T-helper 2 cell treated with Interferon-gamma antibody and Interleukin-4, amounts not matched to agents 5 μg/mL and 100 μg/mL, for 36 hours (primary cell): ENCODE results near the gene PCMTD2.
"Not testable (repeated sequence)": the region's sequence is repeated elsewhere in the genome, so short reads cannot be mapped to it uniquely, and the experiment has no call there.

ENCODE experiments used
- DNase-seq: peaks from one replicate; pipeline ENCODE4 v3.0.0; 2021; ENCODE audit warnings: low spot score
- H3K27ac Mint-ChIP-seq: one replicate; pipeline ENCODE4 v1.8.0; 2021; ENCODE audit warnings: mild to moderate bottlenecking, mixed read lengths
- H3K27me3 Mint-ChIP-seq: one replicate; pipeline ENCODE4 v1.8.0; 2021; ENCODE audit warnings: low read depth, mixed read lengths
- H3K36me3 Mint-ChIP-seq: one replicate; pipeline ENCODE4 v1.8.0; 2021; ENCODE audit warnings: low read depth, mixed read lengths
- H3K4me1 Mint-ChIP-seq: one replicate; pipeline ENCODE4 v1.8.0; 2021; ENCODE audit warnings: low read depth, mixed read lengths
- H3K4me3 Mint-ChIP-seq: one replicate; pipeline ENCODE4 v1.8.0; 2022; ENCODE audit warnings: mild to moderate bottlenecking, moderate library complexity, mixed read lengths
- H3K9me3 Mint-ChIP-seq: one replicate; pipeline ENCODE4 v1.8.0; 2021; ENCODE audit warnings: mixed read lengths

Gene PCMTD2

GRCh38 chr20:64271636-64272035 lies 16.1 kb downstream of the PCMTD2 start:
- no peak for DNase-seq
- peaks cover 3% of the 10 kb centered on the region for H3K4me1 Mint-ChIP-seq
- H3K27me3 Mint-ChIP-seq, result no peaks in the 10 kb centered on the region
- peaks cover 12% of the 10 kb centered on the region for H3K36me3 Mint-ChIP-seq
- no peak overlapping the region for H3K27ac Mint-ChIP-seq
- no peak overlapping the region for H3K4me3 Mint-ChIP-seq
- H3K9me3 Mint-ChIP-seq, result no peaks in the 10 kb centered on the region

- H3K36me3 Mint-ChIP-seq, result peaks cover 12% of the 10 kb centered on the region
Observed at GRCh38 chr20:64273109-64273508, 17.6 kb downstream of the PCMTD2 start.

GRCh38 chr20:64276817-64277216 lies 21.3 kb downstream of the PCMTD2 start:
- H3K4me1 Mint-ChIP-seq, result peaks cover 5% of the 10 kb centered on the region
- no peaks in the 10 kb centered on the region for H3K9me3 Mint-ChIP-seq
- no peak overlapping the region for H3K27ac Mint-ChIP-seq
- DNase-seq, result no peak
- no peak overlapping the region for H3K4me3 Mint-ChIP-seq
- H3K36me3 Mint-ChIP-seq, result peaks cover 9% of the 10 kb centered on the region
- H3K27me3 Mint-ChIP-seq, result peaks cover 2% of the 10 kb centered on the region

More at GRCh38 chr20:64273109-64273508, 17.6 kb downstream of the PCMTD2 start:
- DNase-seq, result no peak
- peaks cover 3% of the 10 kb centered on the region for H3K4me1 Mint-ChIP-seq
- H3K27me3 Mint-ChIP-seq, result no peaks in the 10 kb centered on the region
- H3K4me3 Mint-ChIP-seq, result no peak overlapping the region
- no peaks in the 10 kb centered on the region for H3K9me3 Mint-ChIP-seq
- H3K27ac Mint-ChIP-seq, result no peak overlapping the region

GRCh38 chr20:64277571-64278316 lies 22.2 kb downstream of the PCMTD2 start:
- peaks cover 3% of the 10 kb centered on the region for H3K27me3 Mint-ChIP-seq
- H3K4me1 Mint-ChIP-seq, result peaks cover 6% of the 10 kb centered on the region
- no peak overlapping the region for H3K4me3 Mint-ChIP-seq
- H3K27ac Mint-ChIP-seq, result no peak overlapping the region
- H3K9me3 Mint-ChIP-seq, result no peaks in the 10 kb centered on the region
- H3K36me3 Mint-ChIP-seq, result peaks cover 8% of the 10 kb centered on the region
- no peak for DNase-seq

GRCh38 chr20:64278317-64278681 lies 22.8 kb downstream of the PCMTD2 start:
- peaks cover 4% of the 10 kb centered on the region for H3K27me3 Mint-ChIP-seq
- peaks cover 5% of the 10 kb centered on the region for H3K36me3 Mint-ChIP-seq
- peaks cover 6% of the 10 kb centered on the region for H3K4me1 Mint-ChIP-seq
- no peak overlapping the region for H3K27ac Mint-ChIP-seq
- DNase-seq, result no peak
- no peak overlapping the region for H3K4me3 Mint-ChIP-seq
- H3K9me3 Mint-ChIP-seq, result no peaks in the 10 kb centered on the region

- Mint-ChIP-seq H3K27ac (no peak overlapping the region), H3K27me3 (peaks cover 11% of the 10 kb centered on the region), H3K9me3 (peaks cover 4% of the 10 kb centered on the region), H3K36me3 (no peaks in the 10 kb centered on the region), H3K4me1 (peaks cover 5% of the 10 kb centered on the region), H3K4me3 (no peak overlapping the region)
- DNase-seq, result no peak
Observed at GRCh38 chr20:64279826-64280459, 24.4 kb downstream of the PCMTD2 start.

GRCh38 chr20:64280460-64280843 lies 24.9 kb downstream of the PCMTD2 start:
- H3K4me1 Mint-ChIP-seq, result peaks cover 3% of the 10 kb centered on the region
- H3K4me3 Mint-ChIP-seq, result no peak overlapping the region
- H3K9me3 Mint-ChIP-seq, result peaks cover 5% of the 10 kb centered on the region
- no peak overlapping the region for H3K27ac Mint-ChIP-seq
- peaks cover 11% of the 10 kb centered on the region for H3K27me3 Mint-ChIP-seq
- DNase-seq, result no peak
- H3K36me3 Mint-ChIP-seq, result no peaks in the 10 kb centered on the region

- peaks cover 11% of the 10 kb centered on the region for H3K27me3 Mint-ChIP-seq
- peaks cover 3% of the 10 kb centered on the region for H3K4me1 Mint-ChIP-seq
- no peak overlapping the region for H3K4me3 Mint-ChIP-seq
- no peak for DNase-seq
- no peaks in the 10 kb centered on the region for H3K36me3 Mint-ChIP-seq
- H3K27ac Mint-ChIP-seq, result no peak overlapping the region
- H3K9me3 Mint-ChIP-seq, result peaks cover 5% of the 10 kb centered on the region
Observed at GRCh38 chr20:64283646-64284045, 28.1 kb downstream of the PCMTD2 start.

- H3K9me3 Mint-ChIP-seq, H3K36me3 Mint-ChIP-seq, H3K4me3 Mint-ChIP-seq, H3K4me1 Mint-ChIP-seq, H3K27ac Mint-ChIP-seq: not testable (repeated sequence)
- peak; percentile 92 for DNase-seq
- peaks cover 11% of the 10 kb centered on the region for H3K27me3 Mint-ChIP-seq
Observed at GRCh38 chr20:64285579-64286446, 30.3 kb downstream of the PCMTD2 start.

GRCh38 chr20:64286447-64287263 lies 31.1 kb downstream of the PCMTD2 start:
- H3K4me1 Mint-ChIP-seq, H3K36me3 Mint-ChIP-seq, H3K9me3 Mint-ChIP-seq, DNase-seq, H3K4me3 Mint-ChIP-seq, H3K27ac Mint-ChIP-seq: not testable (repeated sequence)
- H3K27me3 Mint-ChIP-seq, result peaks cover 11% of the 10 kb centered on the region

- not testable (repeated sequence) for H3K27ac Mint-ChIP-seq, H3K27me3 Mint-ChIP-seq, H3K36me3 Mint-ChIP-seq, DNase-seq, H3K9me3 Mint-ChIP-seq, H3K4me3 Mint-ChIP-seq, H3K4me1 Mint-ChIP-seq
Observed at GRCh38 chr20:64287264-64287590, 31.7 kb downstream of the PCMTD2 start.

GRCh38 chr20:64292167-64292566 lies 36.6 kb downstream of the PCMTD2 start:
- H3K27me3 Mint-ChIP-seq, H3K36me3 Mint-ChIP-seq, H3K27ac Mint-ChIP-seq, H3K4me3 Mint-ChIP-seq, DNase-seq, H3K4me1 Mint-ChIP-seq, H3K9me3 Mint-ChIP-seq: not testable (repeated sequence)

GRCh38 chr20:64303086-64303485 lies 47.5 kb downstream of the PCMTD2 start:
- not testable (repeated sequence) for H3K4me3 Mint-ChIP-seq, H3K4me1 Mint-ChIP-seq, H3K27ac Mint-ChIP-seq, H3K27me3 Mint-ChIP-seq, DNase-seq, H3K36me3 Mint-ChIP-seq, H3K9me3 Mint-ChIP-seq
